ENCODE results near the gene KIAA1586. TPM values are rescaled to one million over a fixed set of nuclear protein-coding genes. Genes with fewer than 3 reads are reported as not detected.

Gene KIAA1586
- total and polyA plus RNA-seq, 2 of the 13 experiments (the other 11 are each of a cell fraction or from before 2014, with no cell fraction given) = 5.5 to 16.9 TPM

GRCh38 chr6:57089687-57090457 is 43.4 kb downstream of the KIAA1586 start, which contains the start of gene ZNF451 (continued):
- TF ChIP-seq PHB2 (IDR thresholded peaks at IDR 0.05; ENCODE audit: partially characterized antibody) (no peak), CTCF (CRISPR knock-in tag; IDR thresholded peaks at IDR 0.05) (peak; percentile 41; the same call in 1 of the 2 replicates), SMC3 (IDR thresholded peaks at IDR 0.05; ENCODE audit: low read length) (no peak), BHLHE40 (IDR thresholded peaks at IDR 0.05; ENCODE audit: low read length) (0 out of 2 replicates have a peak, but pooled peaks have one; percentile 7), SOX13 (IDR thresholded peaks at IDR 0.05) (no peak), SOX13 (CRISPR knock-in tag; conservative IDR thresholded peaks at IDR 0.05 in 1 of 2, IDR thresholded peaks at IDR 0.05 in 1 of 2) (peak in 1 of 2 experiments; percentile 66; a peak in 2 of 4 replicates), ZNF639 (CRISPR knock-in tag; conservative IDR thresholded peaks at IDR 0.05) (peak; percentile 94; the same call in 1 of the 2 replicates), ZNF3 (CRISPR knock-in tag; IDR thresholded peaks at IDR 0.05) (no peak), ZNF260 (CRISPR knock-in tag; IDR thresholded peaks at IDR 0.05; ENCODE audit: borderline replicate concordance, low read depth) (no peak), MXI1 (IDR thresholded peaks at IDR 0.05; ENCODE audit: borderline replicate concordance, low read depth, low read length) (peak; percentile 87; the same call in 1 of the 3 replicates), SKIL (CRISPR knock-in tag; IDR thresholded peaks at IDR 0.05; ENCODE audit: borderline replicate concordance) (peak; percentile 75), SRSF1 (optimal IDR thresholded peaks at IDR 0.05; ENCODE audit: low read depth, low read length) (peak; percentile 95), MTERF4 (CRISPR knock-in tag; IDR thresholded peaks at IDR 0.05) (no peak), RAD21 (CRISPR knock-in tag; IDR thresholded peaks at IDR 0.05) (peak; percentile 62), SP140L (CRISPR knock-in tag; IDR thresholded peaks at IDR 0.05; ENCODE audit: borderline replicate concordance) (no peak), USF2 (IDR thresholded peaks at IDR 0.05; ENCODE audit: low read depth, low read length) (no peak), USF2 (CRISPR knock-in tag; IDR thresholded peaks at IDR 0.05; ENCODE audit: borderline replicate concordance) (no peak), NPAS2 (CRISPR knock-in tag; IDR thresholded peaks at IDR 0.05; ENCODE audit: borderline replicate concordance) (no peak), ZNF563 (CRISPR knock-in tag; IDR thresholded peaks at IDR 0.05) (peak; percentile 80; the same call in 1 of the 2 replicates)
